AG09319 (cell line): ENCODE data around the gene CCDC148.
A peak's percentile ranks its signal among the peaks of the same experiment; 100 is the strongest.

Experiments
- DNase-seq: peaks from one replicate; pipeline ENCODE4 v3.0.0-alpha.2; 2010; ENCODE audit warnings: low read depth; ENCODE audit errors: extremely low read depth
- TF ChIP-seq, protein P1 (sequence below): IDR thresholded peaks from 2 replicates; pipeline ENCODE4 v1.5.1; 2011; ENCODE audit warnings: low read depth, mild to moderate bottlenecking, inconsistent platforms, low read length, moderate library complexity

Gene CCDC148

DNA sequence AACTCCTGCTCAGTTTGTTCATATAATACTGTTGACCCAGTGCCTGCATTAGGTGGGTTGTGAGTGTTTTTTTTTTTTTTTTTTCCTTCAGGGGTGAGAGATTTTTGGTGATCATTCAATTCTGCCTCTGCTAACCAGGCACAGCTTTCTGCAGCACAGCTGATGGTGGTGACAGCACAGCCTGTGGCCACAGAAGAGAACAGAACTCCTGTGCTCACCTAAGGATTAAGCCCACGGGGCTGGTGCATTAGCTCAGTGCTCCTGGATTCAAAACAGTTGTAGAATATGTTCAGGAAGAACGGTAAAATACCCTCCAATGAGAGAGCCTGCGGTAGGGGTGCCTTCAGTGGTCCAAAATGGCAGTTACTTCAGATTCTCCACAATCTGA is 42.2 kb upstream of the CCDC148 start:
- DNase-seq: no peak

DNA sequence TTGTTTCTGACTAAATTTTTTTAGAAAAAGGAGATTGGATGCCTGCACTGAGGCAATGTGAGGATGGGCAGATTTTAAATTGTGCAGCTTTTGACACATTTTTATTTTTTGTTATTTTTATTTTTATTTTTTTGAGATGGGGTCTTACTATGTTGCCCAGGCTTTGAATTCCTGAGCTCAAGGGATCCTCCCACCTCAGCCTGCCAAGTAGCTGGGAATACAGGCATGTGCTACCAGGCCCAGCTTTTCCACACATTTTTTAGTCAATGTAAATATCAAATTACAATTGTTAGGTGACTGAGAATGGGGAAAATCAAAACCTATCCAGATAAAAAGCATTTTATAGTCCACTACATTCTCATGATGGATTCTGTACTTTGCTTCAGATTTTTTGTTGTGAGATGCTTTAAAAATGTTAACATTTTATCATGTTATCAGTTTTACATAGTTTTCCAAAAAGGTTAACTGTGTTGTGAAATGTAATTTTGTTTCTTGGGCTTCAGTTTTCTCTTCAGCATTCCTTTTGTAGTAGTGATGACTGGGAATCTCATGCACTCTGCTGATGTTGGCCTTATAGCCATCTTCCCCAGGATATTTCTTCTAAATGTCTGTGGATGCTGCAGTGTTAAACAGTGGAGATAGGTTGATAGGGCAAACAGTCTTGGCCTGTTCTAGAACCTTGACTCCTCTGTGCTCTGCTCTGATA is 41.6 kb upstream of the CCDC148 start:
- DNase-seq: no peak
- TF ChIP-seq, protein P1, sequence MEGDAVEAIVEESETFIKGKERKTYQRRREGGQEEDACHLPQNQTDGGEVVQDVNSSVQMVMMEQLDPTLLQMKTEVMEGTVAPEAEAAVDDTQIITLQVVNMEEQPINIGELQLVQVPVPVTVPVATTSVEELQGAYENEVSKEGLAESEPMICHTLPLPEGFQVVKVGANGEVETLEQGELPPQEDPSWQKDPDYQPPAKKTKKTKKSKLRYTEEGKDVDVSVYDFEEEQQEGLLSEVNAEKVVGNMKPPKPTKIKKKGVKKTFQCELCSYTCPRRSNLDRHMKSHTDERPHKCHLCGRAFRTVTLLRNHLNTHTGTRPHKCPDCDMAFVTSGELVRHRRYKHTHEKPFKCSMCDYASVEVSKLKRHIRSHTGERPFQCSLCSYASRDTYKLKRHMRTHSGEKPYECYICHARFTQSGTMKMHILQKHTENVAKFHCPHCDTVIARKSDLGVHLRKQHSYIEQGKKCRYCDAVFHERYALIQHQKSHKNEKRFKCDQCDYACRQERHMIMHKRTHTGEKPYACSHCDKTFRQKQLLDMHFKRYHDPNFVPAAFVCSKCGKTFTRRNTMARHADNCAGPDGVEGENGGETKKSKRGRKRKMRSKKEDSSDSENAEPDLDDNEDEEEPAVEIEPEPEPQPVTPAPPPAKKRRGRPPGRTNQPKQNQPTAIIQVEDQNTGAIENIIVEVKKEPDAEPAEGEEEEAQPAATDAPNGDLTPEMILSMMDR: no peak

More for the DNA sequence above, 42.2 kb upstream of the CCDC148 start:
- TF ChIP-seq, protein P1: no peak

DNA sequence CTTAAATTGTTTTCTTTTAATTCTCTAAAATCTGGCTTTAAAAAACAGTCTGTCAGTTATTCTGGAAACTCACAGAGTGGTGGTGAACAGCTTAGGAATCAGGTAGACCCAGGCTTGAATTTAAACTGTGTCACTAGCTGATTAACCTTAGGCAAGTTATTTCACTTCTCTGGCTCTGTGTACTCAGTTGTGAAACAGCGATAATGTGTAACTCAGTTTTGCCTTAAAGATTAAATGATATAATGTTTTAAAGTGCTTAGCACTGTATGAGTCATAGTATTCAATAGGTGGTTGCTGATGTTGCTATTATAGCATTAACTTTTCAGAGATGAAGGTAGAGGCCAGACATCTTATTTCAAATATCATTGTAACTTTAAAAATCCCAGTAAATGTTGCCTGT is 40.9 kb upstream of the CCDC148 start:
- no peak for DNase-seq
- TF ChIP-seq, protein P1: no peak

DNA sequence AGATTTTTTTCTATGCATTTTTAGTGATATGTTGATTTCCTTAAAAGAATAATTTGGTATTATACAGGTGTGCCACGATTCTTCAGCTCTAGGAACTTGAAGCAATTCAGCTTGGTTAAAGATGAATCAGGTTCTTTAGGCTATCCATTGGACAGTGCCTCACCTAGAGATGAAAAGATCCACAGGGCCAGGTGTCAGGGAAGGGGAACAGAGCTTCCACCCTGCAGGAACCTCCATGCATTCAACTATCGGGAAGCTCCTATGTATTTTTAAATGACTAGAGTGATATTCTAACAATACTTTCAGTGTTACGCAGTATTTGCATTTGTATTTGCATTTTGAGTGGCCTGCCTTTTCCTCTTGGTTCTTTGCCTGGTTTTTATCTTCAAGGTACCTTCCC is 40.4 kb upstream of the CCDC148 start:
- TF ChIP-seq, protein P1: no peak
- DNase-seq: no peak

DNA sequence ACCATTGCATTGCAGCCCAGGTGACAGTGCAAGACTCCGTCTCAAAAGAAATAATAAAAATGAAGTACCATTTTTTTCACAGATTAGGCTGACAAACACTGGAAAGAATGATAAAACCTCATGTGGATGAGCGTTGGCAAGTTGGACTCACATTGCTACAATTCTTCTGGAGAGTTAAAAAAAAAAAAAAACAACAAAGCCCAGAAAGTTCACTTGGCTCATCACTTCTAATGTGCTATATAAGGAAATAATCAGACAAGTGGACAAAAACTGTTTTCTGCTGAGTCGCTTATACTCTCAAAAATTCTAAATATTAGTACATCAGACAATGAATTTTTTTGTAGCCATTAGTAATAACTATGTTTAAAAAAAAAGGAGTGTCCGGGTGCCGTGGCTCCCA is 38.6 kb upstream of the CCDC148 start:
- TF ChIP-seq, protein P1: no peak

DNA sequence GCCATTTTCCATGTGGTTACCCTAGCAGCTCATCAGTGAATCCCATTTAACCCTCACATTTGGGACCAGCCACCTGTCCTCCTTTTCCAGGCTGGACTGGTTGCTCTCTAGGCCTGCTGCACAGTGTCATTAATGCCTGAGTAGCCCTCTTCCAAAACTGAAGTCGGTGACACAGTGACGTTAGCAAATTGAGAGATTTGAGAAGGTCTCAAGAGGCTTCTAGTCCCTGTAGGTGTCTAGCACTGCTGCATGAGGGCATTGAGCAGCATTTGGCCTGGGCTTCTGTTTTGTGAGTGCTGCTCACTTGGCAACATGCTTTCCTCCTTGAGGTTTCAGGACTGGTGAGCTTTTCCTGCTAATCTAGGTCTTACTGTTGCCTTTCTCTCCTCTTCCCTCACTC is 36.9 kb upstream of the CCDC148 start:
- TF ChIP-seq, protein P1: no peak
- no peak for DNase-seq

More for the DNA sequence above, 38.6 kb upstream of the CCDC148 start:
- DNase-seq: peak; percentile 31

DNA sequence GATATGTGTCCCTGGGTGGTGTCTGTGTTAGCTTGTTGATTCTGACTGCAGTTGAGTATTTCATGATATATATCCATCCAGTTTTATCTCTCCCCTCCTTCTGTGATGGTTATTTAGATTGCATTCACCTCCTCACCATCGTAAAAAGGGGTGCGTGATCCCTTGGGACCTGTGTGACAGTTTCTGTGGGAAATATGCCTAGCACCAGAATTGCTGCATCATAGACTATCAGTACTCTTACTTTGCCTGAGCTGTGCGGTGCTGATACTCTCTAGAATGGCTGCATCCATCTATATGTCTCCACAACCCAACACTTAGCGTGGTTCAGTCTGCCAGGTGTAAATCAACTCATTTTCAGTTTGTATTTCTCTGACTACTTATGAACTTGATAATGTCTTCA is 34.5 kb upstream of the CCDC148 start:
- TF ChIP-seq, protein P1: no peak
- DNase-seq: no peak
